Measurements from ENCODE around the gene CDK5R2. TPM values are rescaled to one million over a fixed set of nuclear protein-coding genes. Genes with fewer than 3 reads are reported as not detected.

CDK5R2 gene
- total and polyA plus RNA-seq, 2 experiments from 2014 or later, result not detected

DNA sequence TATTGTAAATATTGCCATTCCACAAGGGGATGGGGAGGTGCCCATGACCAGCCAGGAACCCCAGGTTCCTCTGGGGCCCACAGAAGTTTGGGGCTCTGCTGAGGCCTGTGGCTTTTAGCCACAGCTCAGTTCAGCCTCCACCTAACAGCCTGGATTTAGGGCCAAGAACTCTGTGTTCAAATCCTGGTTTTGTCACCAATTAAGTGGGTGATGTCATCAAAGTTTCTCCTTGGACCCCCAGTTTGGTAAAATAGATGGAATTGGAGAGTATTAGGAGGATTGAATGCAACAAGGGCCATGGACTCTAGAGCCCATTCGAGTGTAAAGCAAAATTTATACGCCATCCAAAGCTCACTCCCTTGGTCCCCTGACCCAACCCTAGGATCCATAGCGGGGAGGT lies 28.7 kb downstream of the CDK5R2 start:
- no peak for DNase-seq
- no peak overlapping the region for H3K9ac ChIP-seq
- H3K9me2 ChIP-seq (ENCODE audit: insufficient read depth), result no peaks in the 10 kb centered on the region
- H3K4me3 ChIP-seq, result no peak overlapping the region
- WGBS, 2 experiments (ENCODE audit: low coverage in 1 of 2, low lambda C conversion rate in 2 of 2, missing lambda C conversion rate in 2 of 2), result 5 to 7% methylated on average over 3 of the region's 3 CpGs
- no peaks in the 10 kb centered on the region for H3F3A ChIP-seq (ENCODE audit: insufficient read depth)
- H3K4me2 ChIP-seq (ENCODE audit: unreplicated experiment), result no peak overlapping the region
- H3K79me2 ChIP-seq (ENCODE audit: insufficient read depth), result no peaks in the 10 kb centered on the region
- in situ Hi-C loops (cut with MboI), result no loop called here
- H3K9me3 ChIP-seq (ENCODE audit: low read depth), result no peaks in the 10 kb centered on the region
- no peak overlapping the region for H2AFZ ChIP-seq
- TF ChIP-seq EZH2phosphoT487 (IDR thresholded peaks at IDR 0.05; ENCODE audit: insufficient read depth, low read depth) (no peak), EZH2 (IDR thresholded peaks at IDR 0.05; ENCODE audit: insufficient read depth, poor library complexity, severe bottlenecking) (no peak)
- H3K27ac ChIP-seq, result no peak overlapping the region
- H3K36me3 ChIP-seq (ENCODE audit: low read depth), result no peaks in the 10 kb centered on the region
- H3K27me3 ChIP-seq (replicated peaks; ENCODE audit: insufficient read depth), result peaks cover 99% of the 10 kb centered on the region
- H3K4me1 ChIP-seq (ENCODE audit: insufficient read depth), result no peaks in the 10 kb centered on the region
- no peaks in the 10 kb centered on the region for H4K20me1 ChIP-seq (ENCODE audit: insufficient read depth)

DNA sequence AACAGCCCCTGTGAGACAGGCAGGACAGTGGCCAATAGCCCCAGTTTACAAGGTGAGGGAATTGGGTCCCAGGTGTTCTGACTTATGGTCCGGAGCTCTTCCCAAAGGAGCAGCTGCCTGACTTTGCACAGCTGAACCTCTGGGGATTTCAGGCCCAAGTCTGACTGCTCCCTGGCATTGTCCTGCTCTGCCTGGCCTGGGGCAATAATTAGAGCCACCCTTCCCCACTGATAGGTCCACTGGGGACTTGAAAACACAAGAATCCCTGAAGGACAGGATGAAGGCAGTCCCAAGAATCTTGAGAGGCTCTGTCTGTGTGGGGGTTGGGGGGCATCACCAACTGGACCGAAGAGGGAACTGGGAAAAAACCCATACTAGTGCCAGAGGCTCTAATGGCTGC lies 29.2 kb downstream of the CDK5R2 start:
- no peaks in the 10 kb centered on the region for H3K79me2 ChIP-seq (ENCODE audit: insufficient read depth)
- H3K9me3 ChIP-seq (ENCODE audit: low read depth), result no peaks in the 10 kb centered on the region
- H3K4me2 ChIP-seq (ENCODE audit: unreplicated experiment), result no peak overlapping the region
- no peak overlapping the region for H3K9ac ChIP-seq
- WGBS, 2 experiments (ENCODE audit: low coverage in 1 of 2, low lambda C conversion rate in 2 of 2, missing lambda C conversion rate in 2 of 2), result 31 to 33% methylated on average over 2 of the region's 2 CpGs
- H2AFZ ChIP-seq, result no peak overlapping the region
- H3F3A ChIP-seq (ENCODE audit: insufficient read depth), result no peaks in the 10 kb centered on the region
- H3K4me1 ChIP-seq (ENCODE audit: insufficient read depth), result no peaks in the 10 kb centered on the region
- H3K9me2 ChIP-seq (ENCODE audit: insufficient read depth), result no peaks in the 10 kb centered on the region
- H3K36me3 ChIP-seq (ENCODE audit: low read depth), result no peaks in the 10 kb centered on the region
- no peak for TF ChIP-seq EZH2phosphoT487 (IDR thresholded peaks at IDR 0.05; ENCODE audit: insufficient read depth, low read depth)
- TF ChIP-seq EZH2 (IDR thresholded peaks at IDR 0.05; ENCODE audit: insufficient read depth, poor library complexity, severe bottlenecking), result no peak
- in situ Hi-C loops (cut with MboI), result no loop called here
- H3K27ac ChIP-seq, result no peak overlapping the region
- DNase-seq, result no peak
- H4K20me1 ChIP-seq (ENCODE audit: insufficient read depth), result no peaks in the 10 kb centered on the region
- peaks cover 97% of the 10 kb centered on the region for H3K27me3 ChIP-seq (replicated peaks; ENCODE audit: insufficient read depth)
- H3K4me3 ChIP-seq, result no peak overlapping the region

DNA sequence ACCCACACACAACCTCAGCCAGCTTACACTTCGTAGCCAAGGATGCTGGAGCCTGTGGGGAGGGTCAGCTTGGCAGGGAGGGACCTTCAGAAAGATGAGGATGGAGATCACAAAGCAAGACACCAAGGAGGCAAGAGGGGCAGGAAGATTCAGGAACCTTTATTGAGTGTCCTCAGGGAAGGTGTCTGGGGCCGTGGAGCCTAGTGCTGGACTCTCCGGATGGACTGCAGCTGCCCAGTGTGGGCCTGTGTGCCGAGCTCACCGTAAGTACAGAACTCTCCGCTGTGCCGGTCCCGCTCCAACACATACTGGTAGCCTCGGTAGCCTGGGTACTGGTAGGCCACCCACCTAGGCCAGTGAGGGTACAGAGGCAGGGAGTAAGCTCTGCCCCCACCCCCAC lies 30.6 kb downstream of the CDK5R2 start:
- no peaks in the 10 kb centered on the region for H4K20me1 ChIP-seq (ENCODE audit: insufficient read depth)
- no peaks in the 10 kb centered on the region for H3F3A ChIP-seq (ENCODE audit: insufficient read depth)
- in situ Hi-C loops (cut with MboI), result no loop called here
- peaks cover 95% of the 10 kb centered on the region for H3K27me3 ChIP-seq (replicated peaks; ENCODE audit: insufficient read depth)
- no peaks in the 10 kb centered on the region for H3K4me1 ChIP-seq (ENCODE audit: insufficient read depth)
- peak; percentile 6 for TF ChIP-seq EZH2 (IDR thresholded peaks at IDR 0.05; ENCODE audit: insufficient read depth, poor library complexity, severe bottlenecking)
- no peak for TF ChIP-seq EZH2phosphoT487 (IDR thresholded peaks at IDR 0.05; ENCODE audit: insufficient read depth, low read depth)
- H3K9me3 ChIP-seq (ENCODE audit: low read depth), result no peaks in the 10 kb centered on the region
- 7% methylated on average over 9 of the region's 9 CpGs for WGBS, 2 experiments (ENCODE audit: low coverage in 1 of 2, low lambda C conversion rate in 2 of 2, missing lambda C conversion rate in 2 of 2)
- no peaks in the 10 kb centered on the region for H3K36me3 ChIP-seq (ENCODE audit: low read depth)
- H3K79me2 ChIP-seq (ENCODE audit: insufficient read depth), result no peaks in the 10 kb centered on the region
- no peak overlapping the region for H3K27ac ChIP-seq
- H3K4me2 ChIP-seq (ENCODE audit: unreplicated experiment), result no peak overlapping the region
- H3K4me3 ChIP-seq, result no peak overlapping the region
- DNase-seq, result no peak
- no peaks in the 10 kb centered on the region for H3K9me2 ChIP-seq (ENCODE audit: insufficient read depth)
- H3K9ac ChIP-seq, result no peak overlapping the region
- no peak overlapping the region for H2AFZ ChIP-seq

DNA sequence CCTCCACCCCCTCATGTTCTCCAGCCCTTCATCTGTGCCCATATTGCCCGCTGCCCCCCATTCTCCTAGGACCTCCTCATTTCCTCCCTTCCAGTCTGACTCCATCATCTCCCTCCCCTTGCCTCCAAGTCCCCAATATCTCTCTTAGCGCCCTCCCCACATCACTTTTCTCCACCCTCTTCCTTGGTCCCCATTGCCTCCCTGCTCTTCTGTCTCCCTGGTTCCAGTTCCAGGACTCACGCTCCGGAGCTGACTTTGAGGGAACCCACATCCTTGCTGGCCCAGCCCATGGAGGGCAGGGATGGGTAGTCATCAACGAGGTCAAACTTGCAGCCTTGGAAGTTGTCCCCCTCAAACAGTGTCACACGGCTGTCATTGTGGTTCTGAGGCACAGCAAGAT lies 31.1 kb downstream of the CDK5R2 start:
- H3K9ac ChIP-seq, result no peak overlapping the region
- H3K9me2 ChIP-seq (ENCODE audit: insufficient read depth), result no peaks in the 10 kb centered on the region
- in situ Hi-C loops (cut with MboI), result no loop called here
- no peaks in the 10 kb centered on the region for H3K4me1 ChIP-seq (ENCODE audit: insufficient read depth)
- DNase-seq, result no peak
- peaks cover 95% of the 10 kb centered on the region for H3K27me3 ChIP-seq (replicated peaks; ENCODE audit: insufficient read depth)
- no peak overlapping the region for H3K27ac ChIP-seq
- no peaks in the 10 kb centered on the region for H3K79me2 ChIP-seq (ENCODE audit: insufficient read depth)
- H4K20me1 ChIP-seq (ENCODE audit: insufficient read depth), result no peaks in the 10 kb centered on the region
- H3K9me3 ChIP-seq (ENCODE audit: low read depth), result no peaks in the 10 kb centered on the region
- H3F3A ChIP-seq (ENCODE audit: insufficient read depth), result no peaks in the 10 kb centered on the region
- H3K36me3 ChIP-seq (ENCODE audit: low read depth), result no peaks in the 10 kb centered on the region
- TF ChIP-seq EZH2 (IDR thresholded peaks at IDR 0.05; ENCODE audit: insufficient read depth, poor library complexity, severe bottlenecking), result no peak
- TF ChIP-seq EZH2phosphoT487 (IDR thresholded peaks at IDR 0.05; ENCODE audit: insufficient read depth, low read depth), result no peak
- no peak overlapping the region for H3K4me3 ChIP-seq
- H2AFZ ChIP-seq, result no peak overlapping the region
- no peak overlapping the region for H3K4me2 ChIP-seq (ENCODE audit: unreplicated experiment)
- WGBS, 2 experiments (ENCODE audit: low coverage in 1 of 2, low lambda C conversion rate in 2 of 2, missing lambda C conversion rate in 2 of 2), result 1 to 4% methylated on average over 5 to 6 of the region's 6 CpGs

DNA sequence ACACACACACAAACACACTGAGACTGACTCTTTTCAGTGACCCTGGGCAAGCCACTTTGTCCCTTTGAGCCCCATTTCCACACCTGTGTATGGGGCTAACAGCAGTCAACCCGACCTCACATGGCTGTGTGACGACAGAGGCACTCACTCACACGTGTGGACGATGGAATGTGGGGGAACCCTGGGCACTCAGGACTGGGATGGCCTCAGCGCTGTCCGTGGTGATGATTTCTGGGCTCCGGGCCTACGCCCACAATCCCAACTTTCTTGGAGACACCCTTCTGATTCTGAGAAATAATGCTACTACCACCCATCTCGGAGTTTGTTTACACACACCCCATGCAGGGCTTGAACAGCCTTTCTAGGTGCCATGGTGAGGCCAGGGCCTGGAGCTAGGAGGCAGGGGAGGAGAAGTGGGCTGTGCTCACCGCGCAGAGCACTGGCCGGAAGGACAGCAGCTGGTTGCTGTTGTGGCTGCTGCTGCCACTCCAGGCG lies 32.3 kb downstream of the CDK5R2 start:
- Histone ChIP-seq H2AFZ (no peak overlapping the region), H3K4me3 (no peak overlapping the region), H3K9me2 (ENCODE audit: insufficient read depth) (no peaks in the 10 kb centered on the region), H3K9ac (no peak overlapping the region), H3K36me3 (ENCODE audit: low read depth) (no peaks in the 10 kb centered on the region), H3K27ac (no peak overlapping the region), H3K9me3 (ENCODE audit: low read depth) (no peaks in the 10 kb centered on the region), H3K79me2 (ENCODE audit: insufficient read depth) (no peaks in the 10 kb centered on the region), H3K4me1 (ENCODE audit: insufficient read depth) (no peaks in the 10 kb centered on the region), H4K20me1 (ENCODE audit: insufficient read depth) (no peaks in the 10 kb centered on the region), H3K4me2 (ENCODE audit: unreplicated experiment) (no peak overlapping the region), H3F3A (ENCODE audit: insufficient read depth) (no peaks in the 10 kb centered on the region), H3K27me3 (replicated peaks; ENCODE audit: insufficient read depth) (peaks cover 87% of the 10 kb centered on the region)
- TF ChIP-seq EZH2phosphoT487 (IDR thresholded peaks at IDR 0.05; ENCODE audit: insufficient read depth, low read depth), result no peak
- no peak for TF ChIP-seq EZH2 (IDR thresholded peaks at IDR 0.05; ENCODE audit: insufficient read depth, poor library complexity, severe bottlenecking)
- in situ Hi-C loops (cut with MboI), result no loop called here
- WGBS, 2 experiments (ENCODE audit: low coverage in 1 of 2, low lambda C conversion rate in 2 of 2, missing lambda C conversion rate in 2 of 2), result 5 to 10% methylated on average over 13 of the region's 13 CpGs
- peak; percentile 79 for DNase-seq

Data from GM23248 (cell line).